Activated CD8-positive, alpha-beta memory T cell treated with anti-CD3 and anti-CD28 coated beads for 36 hours (primary cell): Measurements from ENCODE around the gene SOCS3. TPM values are rescaled to one million over a fixed set of nuclear protein-coding genes. Genes with fewer than 3 reads are reported as not detected.

Source experiments
- CTCF ChIA-PET: fragments of 350-600 bp; sonication (Branson Sonifier 250); formaldehyde crosslinking; loops from one replicate; lab custom pipeline; 2021; ENCODE audit warnings: antibody characterized with exemption; lab: Charles Lee
- POLR2A ChIA-PET: fragments of 350-600 bp; sonication (Branson Sonifier 250); formaldehyde crosslinking; loops from one replicate; lab custom pipeline; 2021; ENCODE audit warnings: antibody characterized with exemption; lab: Charles Lee
- total RNA-seq, 2 experiments: library from RNA; stranded (reverse); gene quantifications; one replicate each; pipeline ENCODE4 v1.2.3, GENCODE V29; 2021

The SOCS3 gene
- total RNA-seq, 2 experiments from 2014 or later, result 27.8 to 28.6 TPM

- ChIA-PET POLR2A (no interaction called here), CTCF (no interaction called here)
These were observed 14.9 kb upstream of the SOCS3 start for GRCh38 chr17:78374631-78375274.

GRCh38 chr17:78374189-78374588, 14.3 kb upstream of the SOCS3 start:
- POLR2A ChIA-PET, result no interaction called here

DNA sequence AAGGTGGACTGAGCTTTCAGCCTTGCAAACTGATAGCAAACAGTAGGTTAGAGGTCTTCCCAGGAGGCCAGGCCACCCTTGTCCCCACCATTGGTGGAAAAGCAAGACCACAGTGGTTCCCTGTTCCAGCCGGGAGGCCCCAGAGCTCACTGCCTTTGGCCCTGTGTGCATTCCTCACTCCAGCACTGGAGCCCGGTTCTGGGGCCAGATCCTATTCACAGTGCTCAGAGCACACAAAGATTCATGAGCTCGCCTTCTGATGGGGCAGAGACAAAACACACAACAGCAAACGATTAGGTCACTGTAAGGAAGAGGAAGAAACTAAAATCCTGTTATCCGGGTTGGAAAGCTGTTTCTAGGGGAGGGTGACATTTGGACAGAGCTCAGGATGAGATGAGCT, 13.0 kb upstream of the SOCS3 start:
- ChIA-PET POLR2A (no interaction called here), CTCF (interaction anchor here (1.3 kb wide), 1 partner anchor 42 kb away, joined by 3 read pairs; no protein-coding TSS in a partner anchor)

More at GRCh38 chr17:78374189-78374588, 14.3 kb upstream of the SOCS3 start:
- CTCF ChIA-PET, result no interaction called here

GRCh38 chr17:78371056-78371455, 11.2 kb upstream of the SOCS3 start:
- ChIA-PET POLR2A (no interaction called here), CTCF (interaction anchor here (0.9 kb wide), 1 partner anchor 10 kb away, joined by 3 read pairs; no protein-coding TSS in a partner anchor)

GRCh38 chr17:78369791-78370381, 10.0 kb upstream of the SOCS3 start:
- CTCF ChIA-PET, result interaction anchor here (0.9 to 1.2 kb wide), 4 partner anchors 9 to 119 kb away, joined by 3 to 5 read pairs (median 4); no protein-coding TSS in a partner anchor
- POLR2A ChIA-PET, result interaction anchor here (1.4 kb wide), 1 partner anchor 9 kb away, joined by 6 read pairs; the partner anchor contains the start of gene SOCS3

DNA sequence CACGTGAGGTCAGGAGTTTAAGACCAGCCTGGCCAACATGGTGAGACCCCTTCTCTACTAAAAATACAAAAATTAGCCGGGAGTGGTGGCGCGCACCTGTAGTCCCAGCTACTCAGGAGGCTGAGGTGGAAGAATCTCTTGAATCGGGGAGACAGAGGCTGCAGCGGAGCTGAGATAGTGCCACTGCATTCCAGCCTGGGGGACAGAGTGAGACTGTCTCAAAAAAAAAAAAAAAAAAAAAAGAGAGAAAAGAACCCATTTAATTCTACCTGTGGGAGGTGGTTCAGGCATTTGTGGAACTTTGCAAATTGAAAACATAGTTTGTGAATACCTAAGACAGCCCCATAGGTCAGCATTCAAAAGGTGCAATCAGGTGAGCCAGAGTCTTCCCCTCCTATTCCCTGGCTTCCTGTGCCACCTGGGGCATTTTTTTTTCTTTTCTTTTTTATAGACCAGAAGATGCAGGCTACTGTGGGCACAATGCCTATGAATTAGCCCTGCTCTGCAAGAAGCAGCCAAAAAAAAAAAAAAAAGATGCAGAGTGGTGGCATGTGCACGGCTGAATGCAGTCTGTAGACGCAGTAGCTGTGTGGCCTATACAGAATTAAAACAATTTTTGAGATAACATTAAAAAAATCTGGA, 9.1 kb upstream of the SOCS3 start:
- CTCF ChIA-PET, result interaction anchor here (0.7 to 1.3 kb wide), 5 partner anchors 53 to 118 kb away, joined by 3 to 5 read pairs (median 3); no protein-coding TSS in a partner anchor
- POLR2A ChIA-PET, result interaction anchor here (1.3 to 1.4 kb wide), 2 partner anchors 9 kb away, joined by 4 to 6 read pairs; partner anchors contain the start of genes PGS1 and SOCS3

DNA sequence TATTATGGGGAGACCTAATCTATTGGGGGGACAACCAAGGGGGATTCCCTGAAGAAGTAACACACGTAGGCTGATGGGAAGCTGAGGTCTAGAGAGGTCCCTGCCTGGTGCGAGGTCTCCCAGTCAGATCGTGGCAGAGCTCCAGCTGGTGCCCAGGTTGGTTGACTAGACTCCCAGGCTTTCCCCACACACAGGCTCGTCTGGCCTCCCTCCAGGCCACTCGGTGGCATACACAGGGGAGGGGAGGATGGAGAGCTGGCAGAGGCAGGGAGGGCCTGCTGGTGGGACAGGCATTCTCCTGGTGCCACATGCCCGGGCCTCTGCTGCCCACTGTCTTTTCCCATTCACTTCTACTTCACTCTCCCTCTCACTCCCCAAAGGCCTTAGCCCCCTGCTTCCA, 8.5 kb upstream of the SOCS3 start:
- ChIA-PET CTCF (interaction anchor here (0.7 to 1.6 kb wide), 3 partner anchors 11 to 78 kb away, joined by 3 read pairs; no protein-coding TSS in a partner anchor), POLR2A (interaction anchor here (1.3 kb wide), 1 partner anchor 10 kb away, joined by 4 read pairs; the partner anchor contains the start of gene PGS1)

GRCh38 chr17:78367193-78367592, 7.3 kb upstream of the SOCS3 start:
- ChIA-PET CTCF (interaction anchor here (1.6 kb wide), 1 partner anchor 10 kb away, joined by 3 read pairs; no protein-coding TSS in a partner anchor), POLR2A (no interaction called here)

- CTCF ChIA-PET, result interaction anchor here (1.3 kb wide), 1 partner anchor 115 kb away, joined by 4 read pairs; no protein-coding TSS in a partner anchor
- POLR2A ChIA-PET, result no interaction called here
These were observed 6.4 kb upstream of the SOCS3 start for GRCh38 chr17:78366109-78366848.

GRCh38 chr17:78365561-78366108, 5.8 kb upstream of the SOCS3 start:
- CTCF ChIA-PET, result interaction anchor here (1.0 to 5.9 kb wide), 3 partner anchors 31 to 114 kb away, joined by 4 to 59 read pairs (median 4); no protein-coding TSS in a partner anchor
- POLR2A ChIA-PET, result no interaction called here

DNA sequence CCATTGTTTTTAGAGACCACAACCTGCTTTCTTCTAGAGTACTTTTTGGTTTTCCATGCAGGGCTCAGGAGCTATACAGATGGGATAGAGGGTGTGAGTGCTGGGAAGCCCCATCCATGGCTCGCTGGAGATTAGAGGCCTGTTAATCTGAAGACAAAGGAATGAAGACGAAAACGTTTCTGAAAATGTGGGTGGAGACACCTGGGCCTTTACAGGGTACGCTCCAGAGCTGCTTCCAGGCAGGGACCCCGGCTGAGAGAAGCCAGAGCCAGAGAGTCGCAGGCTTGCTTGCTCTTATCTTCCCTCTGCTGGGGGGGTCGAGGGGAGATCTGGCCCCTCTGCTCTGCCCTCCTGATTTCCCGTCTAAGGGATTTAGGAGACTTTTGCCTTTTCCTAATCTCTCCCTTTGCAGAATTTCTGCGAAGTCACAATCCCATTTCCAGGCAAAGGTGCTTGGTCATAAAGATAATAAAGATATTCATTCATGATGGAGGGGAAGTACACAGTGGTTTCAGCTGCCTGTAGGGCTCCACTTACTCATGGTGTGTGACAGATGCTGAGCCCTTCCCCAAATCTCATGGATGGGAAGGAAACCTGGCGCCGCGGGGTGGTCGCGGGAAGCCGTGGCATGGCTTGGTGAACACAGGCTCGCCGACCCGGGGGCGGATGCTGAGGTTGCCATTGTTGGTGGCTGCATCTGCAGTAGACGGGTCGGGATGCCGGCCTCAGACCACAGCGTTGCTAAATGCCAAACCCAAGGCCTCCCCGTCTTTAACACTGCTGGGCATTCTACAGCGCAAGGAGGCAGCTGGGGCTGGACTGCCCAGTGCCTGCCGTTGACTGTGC, 4.8 kb upstream of the SOCS3 start:
- ChIA-PET CTCF (interaction anchor here (0.6 to 5.9 kb wide), 7 partner anchors 14 to 113 kb away, joined by 3 to 59 read pairs (median 4); no protein-coding TSS in a partner anchor), POLR2A (interaction anchor here (0.6 to 1.2 kb wide), 2 partner anchors 17 to 32 kb away, joined by 3 read pairs; no protein-coding TSS in a partner anchor)

DNA sequence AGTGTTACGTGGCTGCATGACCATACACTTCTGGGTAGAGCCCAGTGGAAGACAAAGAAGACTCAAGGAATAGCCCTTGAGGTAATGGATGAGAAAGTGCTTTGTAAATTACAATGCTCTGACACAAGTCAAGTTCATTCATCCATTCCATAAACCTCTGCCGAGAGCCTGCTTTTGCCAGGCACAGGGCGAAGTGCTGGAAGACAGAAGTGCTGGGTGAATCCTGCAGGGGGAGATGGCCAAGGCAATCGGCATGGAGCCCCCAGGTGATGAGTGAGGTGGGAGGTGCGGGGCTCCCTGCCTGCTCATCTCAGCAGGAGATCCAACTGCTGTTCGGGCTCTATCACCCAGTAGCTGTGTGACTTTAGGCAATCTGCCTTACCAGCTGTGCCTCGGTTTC, 2.8 kb upstream of the SOCS3 start:
- ChIA-PET POLR2A (no interaction called here), CTCF (interaction anchor here (1.3 to 5.9 kb wide), 2 partner anchors 59 to 72 kb away, joined by 5 to 59 read pairs; no protein-coding TSS in a partner anchor)

- POLR2A ChIA-PET, result no interaction called here
- CTCF ChIA-PET, result interaction anchor here (1.3 to 5.9 kb wide), 4 partner anchors 48 to 72 kb away, joined by 5 to 59 read pairs (median 12); no protein-coding TSS in a partner anchor
These were observed 2.4 kb upstream of the SOCS3 start for GRCh38 chr17:78362232-78362631.

DNA sequence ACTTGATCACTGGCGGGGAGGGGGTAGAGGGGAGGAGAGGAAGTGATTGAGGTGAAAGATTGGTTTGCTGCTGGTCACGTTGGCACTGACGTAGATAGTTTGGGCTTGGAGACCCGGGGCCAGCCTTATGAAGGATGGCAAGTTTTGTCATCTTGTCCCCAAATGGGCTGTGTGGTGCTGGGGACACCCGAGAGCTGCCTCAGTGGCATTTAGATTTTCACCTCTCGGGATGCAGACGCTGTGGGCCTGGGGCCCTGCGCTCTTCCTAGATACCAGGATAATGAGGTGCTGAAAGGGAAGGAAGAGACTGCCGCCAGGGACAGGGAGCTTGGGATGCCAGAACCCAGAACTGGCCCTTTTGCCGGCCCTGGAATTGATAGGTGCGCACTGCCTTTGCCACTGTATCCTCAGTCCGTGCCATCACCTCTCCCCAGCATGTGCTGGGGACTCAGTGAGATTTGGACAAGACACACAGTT, 1.4 kb upstream of the SOCS3 start:
- ChIA-PET POLR2A (interaction anchor here (1.0 to 2.0 kb wide), 6 partner anchors 9 to 64 kb away, joined by 3 to 9 read pairs (median 6); partner anchors contain the start of gene PGS1), CTCF (interaction anchor here (1.0 to 5.9 kb wide), 13 partner anchors 10 to 233 kb away, joined by 3 to 59 read pairs (median 4); partner anchors contain the start of gene TMC6)

DNA sequence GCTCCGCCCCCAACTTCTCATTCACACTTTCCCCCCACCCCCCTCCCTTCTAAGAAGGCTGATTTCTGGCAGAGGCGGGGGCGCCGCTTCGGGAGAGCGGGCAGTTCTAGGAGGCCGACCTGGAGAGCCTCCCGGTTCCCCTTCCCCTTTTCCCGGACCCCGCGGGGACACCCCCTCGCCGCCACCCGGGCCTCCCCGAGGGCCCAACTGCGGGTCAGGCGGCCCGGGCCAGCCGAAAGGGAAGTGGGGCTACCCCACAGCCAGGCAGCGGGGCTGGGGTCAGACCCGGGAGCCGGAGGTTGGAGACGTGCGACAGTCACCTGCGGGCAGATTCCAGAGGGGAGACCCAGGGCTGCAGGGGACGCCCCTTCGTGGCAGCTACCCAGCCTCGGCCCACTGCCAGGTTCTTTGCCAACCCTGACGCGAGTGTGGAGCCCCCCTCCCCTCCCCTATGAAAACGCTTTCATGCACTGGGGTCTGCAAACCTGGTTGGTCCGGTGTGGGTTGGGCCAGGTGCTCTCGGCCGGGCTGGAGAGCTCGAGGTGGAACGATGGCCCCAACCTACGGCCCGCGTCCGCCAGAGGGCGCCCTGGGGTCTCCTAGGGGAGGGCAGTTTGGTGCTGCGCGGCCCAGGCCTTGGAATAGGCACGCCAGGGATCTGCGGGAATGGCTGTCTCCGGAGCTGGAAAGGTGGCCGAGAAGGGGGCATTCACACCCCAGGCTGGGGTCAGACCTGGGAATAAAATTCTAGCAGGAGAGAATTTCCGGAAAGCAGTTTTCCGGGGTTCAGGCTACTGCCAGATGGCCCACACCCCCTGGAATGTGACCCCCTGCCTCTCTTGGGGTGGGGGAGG, 721 bp upstream of the SOCS3 start:
- CTCF ChIA-PET, result interaction anchor here (0.7 to 5.9 kb wide), 16 partner anchors 9 to 232 kb away, joined by 3 to 59 read pairs (median 4); partner anchors contain the start of gene TMC6
- POLR2A ChIA-PET, result interaction anchor here (1.0 to 3.2 kb wide), 8 partner anchors 9 to 64 kb away, joined by 3 to 21 read pairs (median 6); partner anchors contain the start of gene PGS1
